ENCODE measurements around the gene RTTN. TPM values are rescaled to one million over a fixed set of nuclear protein-coding genes. Genes with fewer than 3 reads are reported as not detected.

RTTN gene
- total RNA-seq, 4 donors from 2014 or later, result 23.7 to 38.7 (median 25.4) TPM

DNA sequence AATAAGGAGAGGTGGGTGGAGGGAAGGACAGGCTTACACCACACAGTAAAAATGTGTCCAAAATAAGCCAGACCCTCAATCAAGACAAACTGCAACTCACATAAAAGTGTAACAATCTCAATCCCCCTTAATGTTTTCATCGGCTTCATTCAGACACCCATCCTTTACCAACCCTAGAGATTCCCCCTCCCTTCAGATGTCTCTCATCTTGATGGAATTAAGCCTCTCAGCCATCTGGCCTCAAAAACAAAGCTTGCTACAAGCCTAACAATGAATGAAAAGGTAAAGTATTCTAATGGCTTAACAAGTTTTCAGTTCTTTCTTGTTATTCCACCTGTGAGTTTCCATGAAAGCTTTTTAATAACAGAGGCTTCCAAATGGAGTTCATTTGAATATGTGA, 5.2 kb downstream of the RTTN start:
- Histone ChIP-seq H3K4me3 (no peak overlapping the region), H3K9me3 (no peaks in the 10 kb centered on the region), H3K27me3 (no peaks in the 10 kb centered on the region), H3K36me3 (peaks cover 0 to 58% (median 2%) of the 10 kb centered on the region in 3 donors), H3K27ac (no peak overlapping the region), H3K4me1 (peaks cover 0 to 32% (median 5%) of the 10 kb centered on the region in 4 donors)
- no peak for DNase-seq (ENCODE audit: low spot score in 2 of 2)
- TF ChIP-seq EP300 (IDR thresholded peaks at IDR 0.05) (no peak), POLR2A (IDR thresholded peaks at IDR 0.05) (no peak)
- TF ChIP-seq, protein P1, sequence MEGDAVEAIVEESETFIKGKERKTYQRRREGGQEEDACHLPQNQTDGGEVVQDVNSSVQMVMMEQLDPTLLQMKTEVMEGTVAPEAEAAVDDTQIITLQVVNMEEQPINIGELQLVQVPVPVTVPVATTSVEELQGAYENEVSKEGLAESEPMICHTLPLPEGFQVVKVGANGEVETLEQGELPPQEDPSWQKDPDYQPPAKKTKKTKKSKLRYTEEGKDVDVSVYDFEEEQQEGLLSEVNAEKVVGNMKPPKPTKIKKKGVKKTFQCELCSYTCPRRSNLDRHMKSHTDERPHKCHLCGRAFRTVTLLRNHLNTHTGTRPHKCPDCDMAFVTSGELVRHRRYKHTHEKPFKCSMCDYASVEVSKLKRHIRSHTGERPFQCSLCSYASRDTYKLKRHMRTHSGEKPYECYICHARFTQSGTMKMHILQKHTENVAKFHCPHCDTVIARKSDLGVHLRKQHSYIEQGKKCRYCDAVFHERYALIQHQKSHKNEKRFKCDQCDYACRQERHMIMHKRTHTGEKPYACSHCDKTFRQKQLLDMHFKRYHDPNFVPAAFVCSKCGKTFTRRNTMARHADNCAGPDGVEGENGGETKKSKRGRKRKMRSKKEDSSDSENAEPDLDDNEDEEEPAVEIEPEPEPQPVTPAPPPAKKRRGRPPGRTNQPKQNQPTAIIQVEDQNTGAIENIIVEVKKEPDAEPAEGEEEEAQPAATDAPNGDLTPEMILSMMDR (IDR thresholded peaks at IDR 0.05), result no peak
- 0 to 42% methylated on average over 1 of the region's 1 CpG for WGBS, 2 donors

DNA sequence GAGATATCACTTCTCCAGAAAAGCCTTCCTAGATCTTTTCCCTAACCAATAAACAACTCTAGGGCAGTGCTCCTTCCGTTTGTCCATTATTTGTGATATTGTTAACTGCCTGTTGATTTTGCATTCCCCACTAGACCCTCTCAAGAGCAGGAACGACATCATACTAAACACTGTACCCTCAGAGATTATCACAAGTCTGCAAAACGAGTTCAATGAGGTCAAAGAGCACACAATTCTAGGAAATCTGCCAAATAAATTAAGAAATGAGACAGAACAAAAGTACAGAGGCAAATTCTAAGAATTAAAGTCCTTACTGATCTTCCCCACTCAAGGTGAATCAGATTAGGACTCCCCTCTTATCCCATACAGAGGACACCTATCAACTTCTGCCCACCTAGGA, 7.6 kb downstream of the RTTN start:
- TF ChIP-seq EP300 (IDR thresholded peaks at IDR 0.05) (no peak), POLR2A (IDR thresholded peaks at IDR 0.05) (no peak)
- TF ChIP-seq, protein P1 (IDR thresholded peaks at IDR 0.05), result no peak
- no peak for DNase-seq (ENCODE audit: low spot score in 2 of 2)
- peaks cover 0 to 69% (median 2%) of the 10 kb centered on the region in 3 donors for H3K36me3 ChIP-seq
- H3K4me1 ChIP-seq, result peaks cover 0 to 11% (median 0%) of the 10 kb centered on the region in 4 donors
- WGBS, 2 donors, result 21 to 22% methylated on average over 3 of the region's 3 CpGs
- H3K27ac ChIP-seq, result no peak overlapping the region
- H3K27me3 ChIP-seq, result no peaks in the 10 kb centered on the region
- no peaks in the 10 kb centered on the region for H3K9me3 ChIP-seq
- no peak overlapping the region for H3K4me3 ChIP-seq

DNA sequence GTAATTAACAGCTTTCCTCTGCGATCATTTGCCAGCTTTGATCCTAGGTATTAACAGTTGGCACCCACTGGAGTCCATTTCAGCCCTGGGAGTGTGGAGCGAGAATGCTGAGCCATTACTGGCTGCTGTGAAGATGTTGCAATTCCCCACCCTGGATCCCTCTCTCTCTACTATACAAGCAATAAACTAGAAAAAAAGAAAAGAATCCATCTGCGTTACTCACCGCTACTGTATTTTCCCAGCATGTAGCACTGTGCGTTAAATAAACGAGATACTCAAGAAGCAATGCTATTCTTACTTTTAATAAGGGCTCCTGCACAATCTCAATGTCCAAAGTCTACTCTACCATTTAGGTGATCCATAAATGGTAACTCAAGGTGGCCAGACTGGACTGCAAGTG, 8.5 kb downstream of the RTTN start:
- Histone ChIP-seq H3K27ac (no peak overlapping the region), H3K36me3 (peaks cover 0 to 69% (median 2%) of the 10 kb centered on the region in 3 donors), H3K27me3 (no peaks in the 10 kb centered on the region), H3K4me1 (peaks cover 0 to 11% (median 0%) of the 10 kb centered on the region in 4 donors), H3K9me3 (no peaks in the 10 kb centered on the region), H3K4me3 (no peak overlapping the region)
- WGBS, 2 donors, result 83 to 89% methylated on average over 6 of the region's 6 CpGs
- no peak for TF ChIP-seq EP300 (IDR thresholded peaks at IDR 0.05)
- TF ChIP-seq, protein P1 (IDR thresholded peaks at IDR 0.05), result no peak
- no peak for TF ChIP-seq POLR2A (IDR thresholded peaks at IDR 0.05)
- DNase-seq (ENCODE audit: low spot score in 2 of 2), result no peak

DNA sequence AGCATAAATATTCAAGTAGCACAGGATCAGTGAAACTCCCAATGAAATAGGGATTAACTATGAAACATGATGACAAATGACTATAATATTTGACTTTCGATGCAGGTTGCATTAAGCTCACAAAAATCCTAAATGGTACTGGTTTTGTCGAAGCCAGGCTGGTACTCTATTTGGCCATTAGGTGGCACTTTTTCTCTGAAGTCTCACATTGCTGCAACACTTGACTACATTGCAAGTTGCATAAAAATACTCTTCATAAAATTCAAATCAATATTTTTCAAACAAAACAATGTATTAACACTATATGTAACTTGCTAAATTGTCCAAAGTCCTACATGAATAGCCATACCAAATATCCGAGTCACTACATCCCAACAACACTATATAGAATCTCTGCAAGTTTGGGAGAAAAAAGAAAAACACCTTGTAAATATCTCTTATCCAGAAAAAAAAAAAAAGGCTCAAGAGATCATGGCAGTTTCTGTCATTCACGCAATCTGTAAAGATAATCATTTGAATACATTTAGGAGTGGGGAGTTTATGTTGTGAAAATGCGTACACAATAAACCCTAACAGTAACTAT, 9.5 kb downstream of the RTTN start:
- H3K4me1 ChIP-seq, result peaks cover 0 to 11% (median 0%) of the 10 kb centered on the region in 4 donors
- peaks cover 2 to 77% (median 3%) of the 10 kb centered on the region in 3 donors for H3K36me3 ChIP-seq
- peak in 1 of 2 donors; percentile 29 for DNase-seq (ENCODE audit: low spot score in 2 of 2)
- TF ChIP-seq EP300 (IDR thresholded peaks at IDR 0.05), result no peak
- TF ChIP-seq, protein P1 (IDR thresholded peaks at IDR 0.05), result peak; percentile 60 to 72 (median 66)
- TF ChIP-seq POLR2A (IDR thresholded peaks at IDR 0.05), result no peak
- 70% methylated on average over 5 of the region's 5 CpGs for WGBS, 2 donors
- no peaks in the 10 kb centered on the region for H3K9me3 ChIP-seq
- H3K27me3 ChIP-seq, result no peaks in the 10 kb centered on the region
- H3K4me3 ChIP-seq, result no peak overlapping the region
- H3K27ac ChIP-seq, result no peak overlapping the region

DNA sequence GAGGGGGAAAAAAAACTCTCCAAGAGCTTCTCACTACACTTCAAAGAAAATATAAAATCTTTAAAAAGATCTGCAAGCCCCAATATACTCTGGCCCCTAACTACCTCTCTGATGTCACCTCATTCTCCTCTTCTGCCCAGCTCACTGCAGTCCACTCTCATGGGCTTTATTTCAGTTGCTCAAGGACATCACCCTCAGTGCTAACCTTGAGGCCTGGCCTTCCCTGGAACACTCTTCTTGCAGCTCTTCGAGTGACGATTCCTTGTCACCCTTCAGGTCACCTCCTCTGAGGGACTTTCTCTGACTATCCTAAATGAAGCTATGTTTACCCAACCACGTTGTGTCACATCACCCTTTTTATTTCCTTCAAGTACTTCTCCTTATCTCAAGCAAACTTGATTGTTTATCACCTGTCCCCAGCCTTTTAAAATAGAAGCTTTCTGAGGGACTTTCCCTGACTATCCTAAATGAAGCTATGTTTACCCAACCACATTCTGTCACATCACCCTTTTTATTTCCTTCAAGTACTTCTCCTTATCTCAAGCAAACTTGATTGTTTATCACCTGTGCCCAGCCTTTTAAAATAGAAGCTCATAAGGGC, 10.4 kb downstream of the RTTN start:
- TF ChIP-seq EP300 (IDR thresholded peaks at IDR 0.05) (no peak), POLR2A (IDR thresholded peaks at IDR 0.05) (no peak)
- TF ChIP-seq, protein P1 (IDR thresholded peaks at IDR 0.05), result no peak
- WGBS, 2 donors, result 82 to 90% methylated on average over 3 of the region's 3 CpGs
- H3K36me3 ChIP-seq, result peaks cover 2 to 83% (median 3%) of the 10 kb centered on the region in 3 donors

More for the DNA sequence above, 10.4 kb downstream of the RTTN start:
- Histone ChIP-seq H3K4me1 (peaks cover 0 to 11% (median 0%) of the 10 kb centered on the region in 4 donors), H3K4me3 (no peak overlapping the region), H3K27ac (no peak overlapping the region), H3K27me3 (no peaks in the 10 kb centered on the region), H3K9me3 (no peaks in the 10 kb centered on the region)
- no peak for DNase-seq (ENCODE audit: low spot score in 2 of 2)
